Measurements from ENCODE around the gene C20orf144. TPM values are rescaled to one million over a fixed set of nuclear protein-coding genes. Genes with fewer than 3 reads are reported as not detected.

Gene C20orf144
- total RNA-seq, 1 donor from 2014 or later: 0.13 TPM

DNA sequence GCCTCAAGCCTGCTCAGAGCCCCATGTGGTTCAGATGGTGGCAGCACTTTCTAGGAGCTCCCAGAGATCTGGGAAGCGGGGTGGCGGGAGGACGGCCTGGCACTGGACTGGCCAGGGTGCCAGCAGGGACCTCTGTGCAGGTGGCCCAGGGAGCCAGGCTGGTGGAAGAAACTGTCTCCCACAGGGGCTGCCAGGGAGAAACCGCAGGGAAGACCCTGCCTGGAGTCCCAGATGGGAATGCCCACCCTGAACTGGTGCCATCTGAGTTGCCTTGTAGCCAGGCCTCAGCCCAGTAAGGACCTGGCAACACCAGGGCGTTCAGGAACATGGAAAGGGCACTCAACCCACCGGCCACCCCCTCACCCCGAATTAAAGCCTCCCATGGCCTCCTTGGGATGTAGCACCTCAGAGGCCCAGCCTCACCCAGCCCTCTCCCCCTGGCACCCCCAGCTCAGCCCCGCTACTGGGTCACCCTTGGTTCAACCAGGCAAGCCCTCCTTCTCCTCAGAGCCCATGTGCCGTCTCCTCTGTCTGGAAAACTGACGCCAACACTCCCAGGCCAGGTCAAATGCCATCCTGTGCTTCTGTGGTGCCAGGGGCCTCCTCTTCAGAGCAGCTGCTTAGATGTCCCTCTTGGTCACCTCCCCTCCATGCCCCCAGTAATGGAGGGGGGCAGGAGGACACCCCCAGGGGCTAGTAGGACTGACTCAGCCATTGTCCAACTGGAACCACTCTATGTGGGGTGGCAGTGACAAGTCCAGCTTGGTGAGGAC is 5.9 kb upstream of the C20orf144 start:
- Mint-ChIP-seq H3K27me3 (ENCODE audit: unreplicated experiment) (no peaks in the 10 kb centered on the region), H3K4me1 (ENCODE audit: unreplicated experiment) (peaks cover 3% of the 10 kb centered on the region), H3K36me3 (ENCODE audit: unreplicated experiment) (peaks cover 2% of the 10 kb centered on the region), H3K9me3 (ENCODE audit: unreplicated experiment) (no peaks in the 10 kb centered on the region), H3K27ac (ENCODE audit: unreplicated experiment) (no peak overlapping the region), H3K4me3 (ENCODE audit: unreplicated experiment) (no peak overlapping the region)
- TF ChIP-seq, protein P1, sequence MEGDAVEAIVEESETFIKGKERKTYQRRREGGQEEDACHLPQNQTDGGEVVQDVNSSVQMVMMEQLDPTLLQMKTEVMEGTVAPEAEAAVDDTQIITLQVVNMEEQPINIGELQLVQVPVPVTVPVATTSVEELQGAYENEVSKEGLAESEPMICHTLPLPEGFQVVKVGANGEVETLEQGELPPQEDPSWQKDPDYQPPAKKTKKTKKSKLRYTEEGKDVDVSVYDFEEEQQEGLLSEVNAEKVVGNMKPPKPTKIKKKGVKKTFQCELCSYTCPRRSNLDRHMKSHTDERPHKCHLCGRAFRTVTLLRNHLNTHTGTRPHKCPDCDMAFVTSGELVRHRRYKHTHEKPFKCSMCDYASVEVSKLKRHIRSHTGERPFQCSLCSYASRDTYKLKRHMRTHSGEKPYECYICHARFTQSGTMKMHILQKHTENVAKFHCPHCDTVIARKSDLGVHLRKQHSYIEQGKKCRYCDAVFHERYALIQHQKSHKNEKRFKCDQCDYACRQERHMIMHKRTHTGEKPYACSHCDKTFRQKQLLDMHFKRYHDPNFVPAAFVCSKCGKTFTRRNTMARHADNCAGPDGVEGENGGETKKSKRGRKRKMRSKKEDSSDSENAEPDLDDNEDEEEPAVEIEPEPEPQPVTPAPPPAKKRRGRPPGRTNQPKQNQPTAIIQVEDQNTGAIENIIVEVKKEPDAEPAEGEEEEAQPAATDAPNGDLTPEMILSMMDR (IDR thresholded peaks at IDR 0.05): no peak
- no peak for DNase-seq (ENCODE audit: extremely low spot score, unreplicated experiment)

DNA sequence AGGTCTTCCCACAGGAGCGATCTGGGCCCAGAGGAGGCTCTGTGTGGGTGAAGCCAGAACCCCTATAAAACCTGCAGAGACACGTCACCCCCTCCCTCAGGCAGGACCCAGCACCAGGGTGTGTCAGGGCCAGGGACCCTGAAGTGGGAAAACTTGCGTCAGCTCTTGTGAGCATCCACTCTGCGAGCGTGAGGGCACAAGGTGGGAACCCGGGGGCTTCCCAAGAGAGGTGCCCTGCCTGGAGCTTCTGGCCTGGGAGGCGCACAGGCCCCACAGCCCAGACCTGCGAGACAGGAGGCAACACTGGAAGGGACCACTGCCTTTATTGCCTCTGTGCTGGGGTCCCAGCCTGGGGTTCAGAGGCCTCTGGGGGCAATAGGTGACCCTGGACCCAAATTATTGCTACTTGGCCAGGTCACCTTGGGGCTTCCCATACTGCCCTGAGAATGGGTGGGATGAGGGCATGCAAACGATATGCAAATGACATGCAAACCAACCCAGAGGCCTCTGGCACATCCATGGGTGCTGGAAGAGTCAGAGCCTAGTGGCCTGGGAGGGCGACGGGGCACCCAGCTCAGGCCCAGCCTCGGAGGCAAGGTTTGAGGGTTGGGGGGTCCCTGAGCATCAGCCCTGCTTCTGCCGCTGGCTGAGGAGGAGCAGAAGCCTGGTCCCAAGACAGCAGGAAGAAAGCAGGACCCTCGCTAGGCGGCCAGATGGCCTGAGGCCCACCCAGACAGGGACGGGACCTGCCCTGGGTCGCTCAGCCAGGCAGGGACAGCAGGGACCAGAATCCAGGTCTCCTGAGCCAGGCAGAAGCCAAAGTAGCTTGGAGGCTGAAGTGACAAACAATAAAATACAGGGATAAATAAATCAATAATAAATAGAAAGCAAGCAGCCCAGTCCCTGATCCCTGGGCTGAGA is 5.1 kb upstream of the C20orf144 start:
- Mint-ChIP-seq H3K4me3 (ENCODE audit: unreplicated experiment) (no peak overlapping the region), H3K4me1 (ENCODE audit: unreplicated experiment) (peaks cover 3% of the 10 kb centered on the region), H3K9me3 (ENCODE audit: unreplicated experiment) (no peaks in the 10 kb centered on the region), H3K27ac (ENCODE audit: unreplicated experiment) (no peak overlapping the region), H3K36me3 (ENCODE audit: unreplicated experiment) (peaks cover 2% of the 10 kb centered on the region), H3K27me3 (ENCODE audit: unreplicated experiment) (no peaks in the 10 kb centered on the region)
- TF ChIP-seq, protein P1 (IDR thresholded peaks at IDR 0.05): no peak
- no peak for DNase-seq (ENCODE audit: extremely low spot score, unreplicated experiment)

DNA sequence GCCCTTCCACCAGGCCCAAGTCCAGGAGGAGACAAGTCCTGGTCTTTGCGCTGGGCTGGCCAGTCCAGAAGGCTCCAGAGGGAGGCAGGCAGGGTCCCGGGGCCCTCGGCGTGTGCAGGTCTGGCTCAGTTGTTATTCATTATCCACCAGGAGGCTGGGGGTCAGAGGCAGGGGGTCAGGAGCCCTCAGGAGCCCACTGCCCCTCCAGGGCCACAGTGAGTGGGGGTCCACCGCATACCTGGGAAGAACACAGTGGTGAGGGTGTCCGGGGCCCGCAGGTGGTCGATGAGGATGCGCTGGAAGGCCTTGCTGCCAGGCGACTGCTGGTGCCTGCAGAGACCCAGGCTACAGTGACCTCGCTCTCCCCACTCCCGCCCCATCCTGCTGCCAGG is 4.4 kb upstream of the C20orf144 start:
- Mint-ChIP-seq H3K27ac (ENCODE audit: unreplicated experiment) (no peak overlapping the region), H3K4me1 (ENCODE audit: unreplicated experiment) (peaks cover 5% of the 10 kb centered on the region), H3K27me3 (ENCODE audit: unreplicated experiment) (no peaks in the 10 kb centered on the region), H3K9me3 (ENCODE audit: unreplicated experiment) (no peaks in the 10 kb centered on the region), H3K4me3 (ENCODE audit: unreplicated experiment) (no peak overlapping the region), H3K36me3 (ENCODE audit: unreplicated experiment) (peaks cover 2% of the 10 kb centered on the region)
- TF ChIP-seq, protein P1 (IDR thresholded peaks at IDR 0.05): no peak
- no peak for DNase-seq (ENCODE audit: extremely low spot score, unreplicated experiment)

DNA sequence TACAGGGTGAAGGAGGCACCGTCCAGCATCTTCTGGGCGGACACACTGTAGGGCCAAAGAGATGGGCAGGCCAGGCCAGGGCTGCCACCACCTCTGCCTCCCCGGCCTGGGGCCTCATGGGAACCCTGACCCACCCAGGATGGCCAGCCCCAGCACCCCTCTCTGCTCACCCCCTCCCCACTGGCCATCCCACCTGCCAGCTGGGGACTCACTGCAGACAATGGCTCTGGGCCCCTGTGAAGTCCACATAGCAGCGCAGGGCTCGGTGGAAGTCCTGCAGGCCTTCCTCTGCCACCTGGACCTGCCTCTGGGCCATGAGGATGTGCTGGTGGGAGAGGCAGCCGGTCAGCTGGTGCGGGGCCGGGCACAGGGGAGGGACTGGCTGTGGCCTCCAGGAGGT is 3.6 kb upstream of the C20orf144 start:
- no peak for DNase-seq (ENCODE audit: extremely low spot score, unreplicated experiment)
- TF ChIP-seq, protein P1 (IDR thresholded peaks at IDR 0.05): no peak
- no peak overlapping the region for H3K4me3 Mint-ChIP-seq (ENCODE audit: unreplicated experiment)
- H3K27me3 Mint-ChIP-seq (ENCODE audit: unreplicated experiment): no peaks in the 10 kb centered on the region
- H3K27ac Mint-ChIP-seq (ENCODE audit: unreplicated experiment): no peak overlapping the region
- H3K9me3 Mint-ChIP-seq (ENCODE audit: unreplicated experiment): no peaks in the 10 kb centered on the region
- H3K36me3 Mint-ChIP-seq (ENCODE audit: unreplicated experiment): peaks cover 2% of the 10 kb centered on the region
- peaks cover 5% of the 10 kb centered on the region for H3K4me1 Mint-ChIP-seq (ENCODE audit: unreplicated experiment)

DNA sequence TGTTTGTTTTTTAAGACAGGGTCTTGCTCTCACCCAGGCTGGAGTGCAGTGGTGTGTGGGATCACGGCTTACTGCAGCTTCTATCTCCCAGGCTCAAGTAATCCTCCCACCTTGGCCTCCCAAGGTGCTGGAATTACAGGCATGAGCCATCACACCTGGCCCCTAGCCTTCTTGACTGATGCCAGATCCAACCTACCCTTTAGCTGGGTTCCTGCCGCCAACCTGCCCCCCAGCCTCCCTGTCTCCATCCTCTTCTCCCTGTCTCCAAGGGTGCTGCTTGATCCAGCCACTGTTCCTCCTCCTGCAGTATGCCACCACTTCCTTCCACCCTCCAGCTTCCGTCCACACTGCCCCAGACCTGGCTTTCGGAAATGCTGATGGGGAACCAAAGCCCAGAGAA is 3.2 kb upstream of the C20orf144 start:
- Mint-ChIP-seq H3K4me3 (ENCODE audit: unreplicated experiment) (no peak overlapping the region), H3K9me3 (ENCODE audit: unreplicated experiment) (no peaks in the 10 kb centered on the region), H3K27me3 (ENCODE audit: unreplicated experiment) (no peaks in the 10 kb centered on the region), H3K27ac (ENCODE audit: unreplicated experiment) (no peak overlapping the region), H3K36me3 (ENCODE audit: unreplicated experiment) (peaks cover 2% of the 10 kb centered on the region), H3K4me1 (ENCODE audit: unreplicated experiment) (peaks cover 5% of the 10 kb centered on the region)
- no peak for DNase-seq (ENCODE audit: extremely low spot score, unreplicated experiment)
- TF ChIP-seq, protein P1 (IDR thresholded peaks at IDR 0.05): no peak
